ENCODE results near the gene ARAP1.
"Not testable (repeated sequence)": the region's sequence is repeated elsewhere in the genome, so short reads cannot be mapped to it uniquely, and the experiment has no call there.

The ARAP1 gene

GRCh38 chr11:72752088-72752914, at the start of gene ARAP1:
Gene ARAP1 (minus strand): TSS chr11:72752408. CDS start chr11:72727128, 25,280 bp downstream.
- no peak for FAIRE-seq

GRCh38 chr11:72799441-72799840, 47.2 kb upstream of the ARAP1 start:
- no peak for FAIRE-seq

GRCh38 chr11:72798361-72798760, 46.2 kb upstream of the ARAP1 start:
- FAIRE-seq: no peak

GRCh38 chr11:72793425-72794367, 41.5 kb upstream of the ARAP1 start, which contains the start of gene STARD10:
Gene STARD10 (minus strand): TSS chr11:72794047. CDS start chr11:72781181, 12,866 bp downstream.
- peak; percentile 83 for FAIRE-seq

- FAIRE-seq: no peak
Measured at GRCh38 chr11:72793076-72793424, 40.8 kb upstream of the ARAP1 start.

GRCh38 chr11:72792437-72793021, 40.3 kb upstream of the ARAP1 start:
- no peak for FAIRE-seq

- not testable (repeated sequence) for FAIRE-seq
Measured at GRCh38 chr11:72791228-72791627, 39.0 kb upstream of the ARAP1 start.

- no peak for FAIRE-seq
Measured at GRCh38 chr11:72789493-72790131, 37.4 kb upstream of the ARAP1 start.

GRCh38 chr11:72788241-72788640, 36.0 kb upstream of the ARAP1 start:
- FAIRE-seq: no peak

- FAIRE-seq: no peak
Measured at GRCh38 chr11:72787216-72788104, 35.3 kb upstream of the ARAP1 start.

GRCh38 chr11:72786305-72787215, 34.4 kb upstream of the ARAP1 start:
- no peak for FAIRE-seq

- no peak for FAIRE-seq
Measured at GRCh38 chr11:72784662-72785061, 32.5 kb upstream of the ARAP1 start.

- FAIRE-seq: no peak
Measured at GRCh38 chr11:72783144-72783905, 31.1 kb upstream of the ARAP1 start.

GRCh38 chr11:72782081-72782920, 30.1 kb upstream of the ARAP1 start:
- FAIRE-seq: no peak

GRCh38 chr11:72781313-72782080, 29.3 kb upstream of the ARAP1 start:
- FAIRE-seq: no peak

GRCh38 chr11:72781063-72781312, 28.8 kb upstream of the ARAP1 start:
- FAIRE-seq: no peak

- no peak for FAIRE-seq
Measured at GRCh38 chr11:72780296-72781062, 28.3 kb upstream of the ARAP1 start.

Measured in endometrium (tissue), 2 donors.